WTC11 (cell line): ENCODE data around the gene MRPS27. TPM values are rescaled to one million over a fixed set of nuclear protein-coding genes. Genes with fewer than 3 reads are reported as not detected.

Source experiments
- ATAC-seq: fragments of 200-7000 bp; cut with Tn5 transposase; 2 replicates; pipeline ENCODE4 v1.10.0; 2021; ENCODE audit warnings: mild to moderate bottlenecking, moderate library complexity
- CTCF ChIA-PET: fragments of 300-600 bp; sonication (Branson Sonifier 250); formaldehyde crosslinking; loops from one replicate; lab custom pipeline; 2021; ENCODE audit warnings: antibody characterized with exemption; lab: Charles Lee
- POLR2A ChIA-PET: fragments of 350-600 bp; sonication (Branson Sonifier 250); formaldehyde crosslinking; loops from one replicate; lab custom pipeline; 2021; ENCODE audit warnings: antibody characterized with exemption; lab: Charles Lee
- DNase-seq: peaks from one replicate; pipeline ENCODE4 v3.0.0; 2021; ENCODE audit warnings: low spot score
- H3K27ac Mint-ChIP-seq: 2 replicates; pipeline ENCODE4 v1.8.0; 2021; ENCODE audit warnings: mixed read lengths
- H3K27me3 Mint-ChIP-seq: 2 replicates; pipeline ENCODE4 v1.8.0; 2021; ENCODE audit warnings: low read depth, mild to moderate bottlenecking, moderate library complexity, mixed read lengths
- H3K36me3 Mint-ChIP-seq: 2 replicates; pipeline ENCODE4 v1.8.0; 2021; ENCODE audit warnings: mixed read lengths
- H3K4me1 Mint-ChIP-seq: 2 replicates; pipeline ENCODE4 v1.8.0; 2022; ENCODE audit warnings: mixed read lengths
- H3K4me3 Mint-ChIP-seq: 2 replicates; pipeline ENCODE4 v1.8.0; 2021; ENCODE audit warnings: mild to moderate bottlenecking, moderate library complexity, mixed read lengths
- H3K9me3 Mint-ChIP-seq: 2 replicates; pipeline ENCODE4 v1.8.0; 2021; ENCODE audit warnings: mixed read lengths
- CREM ChIP-seq: sonication (generic); formaldehyde crosslinking; IDR thresholded peaks from 2 replicates; pipeline ENCODE4 v1.8.1; 2022; ENCODE audit warnings: mild to moderate bottlenecking, missing genetic modification reagents, moderate library complexity
- EMX1 ChIP-seq: fragments of 250-450 bp; sonication (Bioruptor Pico); IDR thresholded peaks from 2 replicates; pipeline ENCODE4 v1.8.0; 2021; ENCODE audit warnings: mild to moderate bottlenecking
- ETV6 ChIP-seq: sonication (generic); formaldehyde crosslinking; IDR thresholded peaks from 2 replicates; pipeline ENCODE4 v1.8.1; 2022; ENCODE audit warnings: mild to moderate bottlenecking, missing genetic modification reagents
- FOXJ3 ChIP-seq: sonication (generic); formaldehyde crosslinking; IDR thresholded peaks from 2 replicates; pipeline ENCODE4 v1.9.0; 2021; ENCODE audit warnings: missing genetic modification reagents, mild to moderate bottlenecking, borderline replicate concordance
- FOXK1 ChIP-seq: sonication (generic); formaldehyde crosslinking; IDR thresholded peaks from 2 replicates; pipeline ENCODE4 v1.8.0; 2022; ENCODE audit warnings: mild to moderate bottlenecking, moderate library complexity, missing genetic modification reagents
- FOXP1 ChIP-seq: sonication (generic); formaldehyde crosslinking; IDR thresholded peaks from 2 replicates; pipeline ENCODE4 v1.8.0; 2022; ENCODE audit warnings: missing genetic modification reagents, mild to moderate bottlenecking, moderate library complexity, borderline replicate concordance
- GABPB1 ChIP-seq: sonication (generic); formaldehyde crosslinking; IDR thresholded peaks from 2 replicates; pipeline ENCODE4 v1.8.1; 2023; ENCODE audit warnings: mild to moderate bottlenecking, missing genetic modification reagents
- GRHL2 ChIP-seq: fragments of 250-450 bp; sonication (Bioruptor Pico); IDR thresholded peaks from 2 replicates; pipeline ENCODE4 v1.8.0; 2022; ENCODE audit warnings: mild to moderate bottlenecking, moderate library complexity; ENCODE audit not compliant: insufficient replicate concordance, severe bottlenecking
- JUN ChIP-seq: sonication (generic); formaldehyde crosslinking; IDR thresholded peaks from 2 replicates; pipeline ENCODE4 v1.8.0; 2023; ENCODE audit warnings: mild to moderate bottlenecking, missing genetic modification reagents
- NR3C1 ChIP-seq: sonication (generic); formaldehyde crosslinking; conservative IDR thresholded peaks from 2 replicates; pipeline ENCODE4 v1.8.1; 2023; ENCODE audit warnings: low read depth, mild to moderate bottlenecking, missing genetic modification reagents
- TP53 ChIP-seq: sonication (generic); formaldehyde crosslinking; IDR thresholded peaks from 2 replicates; pipeline ENCODE4 v1.8.1; 2023; ENCODE audit warnings: mild to moderate bottlenecking, missing genetic modification reagents
- ZNF219 ChIP-seq: sonication (generic); formaldehyde crosslinking; IDR thresholded peaks from 2 replicates; pipeline ENCODE4 v1.8.0; 2023; ENCODE audit warnings: missing genetic modification reagents, mild to moderate bottlenecking, borderline replicate concordance
- total RNA-seq: library from RNA; stranded (reverse); gene quantifications from 3 replicates; pipeline ENCODE4 v1.2.3, GENCODE V29; 2021
- TF ChIP-seq, protein P1 (sequence below): sonication (generic); formaldehyde crosslinking; IDR thresholded peaks from 2 replicates; pipeline ENCODE4 v1.8.0; 2023; ENCODE audit warnings: missing genetic modification reagents, mild to moderate bottlenecking, borderline replicate concordance
- TF ChIP-seq, protein P2 (sequence below): fragments of 250-450 bp; sonication (Bioruptor Pico); IDR thresholded peaks from 2 replicates; pipeline ENCODE4 v1.9.0; 2021; ENCODE audit warnings: mild to moderate bottlenecking, borderline replicate concordance
- TF ChIP-seq, protein P3 (sequence below): sonication (generic); formaldehyde crosslinking; IDR thresholded peaks from 2 replicates; pipeline ENCODE4 v1.8.1; 2023; ENCODE audit warnings: mild to moderate bottlenecking, missing genetic modification reagents, moderate library complexity
- TF ChIP-seq, protein P4 (sequence below): fragments of 250-450 bp; sonication (Bioruptor Pico); IDR thresholded peaks from 2 replicates; pipeline ENCODE4 v2.1.2; 2022; ENCODE audit warnings: mild to moderate bottlenecking, moderate library complexity
- TF ChIP-seq, protein P5 (sequence below): sonication (generic); formaldehyde crosslinking; IDR thresholded peaks from 2 replicates; pipeline ENCODE4 v1.8.1; 2023; ENCODE audit warnings: mild to moderate bottlenecking, missing genetic modification reagents

MRPS27 gene
- total RNA-seq, 1 experiment from 2014 or later = 80.1 TPM

DNA sequence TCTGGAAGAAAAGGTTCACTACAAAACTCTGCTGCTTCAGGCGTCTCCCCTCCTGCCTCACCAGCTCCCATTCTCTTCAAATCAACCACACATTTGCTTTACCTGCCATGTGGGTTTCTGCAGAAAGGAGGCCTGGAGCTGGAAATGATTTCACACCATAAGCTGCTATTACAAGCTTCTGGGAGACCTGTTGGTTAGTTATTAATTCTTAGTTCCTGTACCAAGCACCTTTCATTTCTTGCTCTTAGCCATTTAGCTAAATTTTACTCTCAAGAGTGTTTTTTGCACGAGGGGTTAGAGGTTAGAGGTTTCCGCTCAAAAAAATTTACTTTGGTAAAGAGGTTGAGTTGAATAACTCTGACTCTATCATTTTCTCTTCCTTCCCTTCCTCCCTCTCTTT lies 142.5 kb downstream of the MRPS27 start (continued):
- TF ChIP-seq GABPB1 (CRISPR knock-in tag) = no peak

DNA sequence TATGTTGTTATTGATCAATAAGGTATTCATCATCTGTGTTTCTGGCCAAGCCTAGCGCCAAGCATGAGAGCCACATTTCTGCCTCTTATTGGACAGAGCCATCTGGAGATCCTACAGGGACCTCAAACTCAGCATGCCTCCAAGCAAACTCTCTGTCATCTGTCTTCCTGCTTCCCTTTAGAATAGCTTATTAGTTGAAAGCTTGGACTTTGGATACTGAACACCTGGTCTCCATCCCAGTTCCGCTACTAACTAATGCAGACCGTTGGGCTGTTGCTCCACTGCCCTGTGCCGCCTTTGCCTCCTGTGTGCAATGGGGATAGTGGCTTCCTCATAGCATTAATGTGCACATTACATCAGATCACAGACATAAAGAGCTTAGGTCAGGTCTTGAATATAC lies 147.3 kb downstream of the MRPS27 start:
- Mint-ChIP-seq H3K4me3 (no peak overlapping the region), H3K9me3 (no peaks in the 10 kb centered on the region), H3K27me3 (no peaks in the 10 kb centered on the region), H3K4me1 (peaks cover 33% of the 10 kb centered on the region), H3K27ac (no peak overlapping the region), H3K36me3 (0 out of 2 replicates have a peak, but pooled peaks cover 3% of the 10 kb centered on the region)
- TF ChIP-seq FOXJ3 (CRISPR knock-in tag) (no peak), GRHL2 (CRISPR knock-in tag) (no peak), CREM (CRISPR knock-in tag) (no peak), ETV6 (no peak), EMX1 (CRISPR knock-in tag) (no peak), ZNF219 (CRISPR knock-in tag) (no peak), FOXP1 (CRISPR knock-in tag) (no peak), JUN (CRISPR knock-in tag) (no peak), TP53 (no peak), FOXK1 (CRISPR knock-in tag) (no peak)
- TF ChIP-seq, protein P1, sequence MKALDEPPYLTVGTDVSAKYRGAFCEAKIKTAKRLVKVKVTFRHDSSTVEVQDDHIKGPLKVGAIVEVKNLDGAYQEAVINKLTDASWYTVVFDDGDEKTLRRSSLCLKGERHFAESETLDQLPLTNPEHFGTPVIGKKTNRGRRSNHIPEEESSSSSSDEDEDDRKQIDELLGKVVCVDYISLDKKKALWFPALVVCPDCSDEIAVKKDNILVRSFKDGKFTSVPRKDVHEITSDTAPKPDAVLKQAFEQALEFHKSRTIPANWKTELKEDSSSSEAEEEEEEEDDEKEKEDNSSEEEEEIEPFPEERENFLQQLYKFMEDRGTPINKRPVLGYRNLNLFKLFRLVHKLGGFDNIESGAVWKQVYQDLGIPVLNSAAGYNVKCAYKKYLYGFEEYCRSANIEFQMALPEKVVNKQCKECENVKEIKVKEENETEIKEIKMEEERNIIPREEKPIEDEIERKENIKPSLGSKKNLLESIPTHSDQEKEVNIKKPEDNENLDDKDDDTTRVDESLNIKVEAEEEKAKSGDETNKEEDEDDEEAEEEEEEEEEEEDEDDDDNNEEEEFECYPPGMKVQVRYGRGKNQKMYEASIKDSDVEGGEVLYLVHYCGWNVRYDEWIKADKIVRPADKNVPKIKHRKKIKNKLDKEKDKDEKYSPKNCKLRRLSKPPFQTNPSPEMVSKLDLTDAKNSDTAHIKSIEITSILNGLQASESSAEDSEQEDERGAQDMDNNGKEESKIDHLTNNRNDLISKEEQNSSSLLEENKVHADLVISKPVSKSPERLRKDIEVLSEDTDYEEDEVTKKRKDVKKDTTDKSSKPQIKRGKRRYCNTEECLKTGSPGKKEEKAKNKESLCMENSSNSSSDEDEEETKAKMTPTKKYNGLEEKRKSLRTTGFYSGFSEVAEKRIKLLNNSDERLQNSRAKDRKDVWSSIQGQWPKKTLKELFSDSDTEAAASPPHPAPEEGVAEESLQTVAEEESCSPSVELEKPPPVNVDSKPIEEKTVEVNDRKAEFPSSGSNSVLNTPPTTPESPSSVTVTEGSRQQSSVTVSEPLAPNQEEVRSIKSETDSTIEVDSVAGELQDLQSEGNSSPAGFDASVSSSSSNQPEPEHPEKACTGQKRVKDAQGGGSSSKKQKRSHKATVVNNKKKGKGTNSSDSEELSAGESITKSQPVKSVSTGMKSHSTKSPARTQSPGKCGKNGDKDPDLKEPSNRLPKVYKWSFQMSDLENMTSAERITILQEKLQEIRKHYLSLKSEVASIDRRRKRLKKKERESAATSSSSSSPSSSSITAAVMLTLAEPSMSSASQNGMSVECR (CRISPR knock-in tag) = no peak
- TF ChIP-seq, protein P2, sequence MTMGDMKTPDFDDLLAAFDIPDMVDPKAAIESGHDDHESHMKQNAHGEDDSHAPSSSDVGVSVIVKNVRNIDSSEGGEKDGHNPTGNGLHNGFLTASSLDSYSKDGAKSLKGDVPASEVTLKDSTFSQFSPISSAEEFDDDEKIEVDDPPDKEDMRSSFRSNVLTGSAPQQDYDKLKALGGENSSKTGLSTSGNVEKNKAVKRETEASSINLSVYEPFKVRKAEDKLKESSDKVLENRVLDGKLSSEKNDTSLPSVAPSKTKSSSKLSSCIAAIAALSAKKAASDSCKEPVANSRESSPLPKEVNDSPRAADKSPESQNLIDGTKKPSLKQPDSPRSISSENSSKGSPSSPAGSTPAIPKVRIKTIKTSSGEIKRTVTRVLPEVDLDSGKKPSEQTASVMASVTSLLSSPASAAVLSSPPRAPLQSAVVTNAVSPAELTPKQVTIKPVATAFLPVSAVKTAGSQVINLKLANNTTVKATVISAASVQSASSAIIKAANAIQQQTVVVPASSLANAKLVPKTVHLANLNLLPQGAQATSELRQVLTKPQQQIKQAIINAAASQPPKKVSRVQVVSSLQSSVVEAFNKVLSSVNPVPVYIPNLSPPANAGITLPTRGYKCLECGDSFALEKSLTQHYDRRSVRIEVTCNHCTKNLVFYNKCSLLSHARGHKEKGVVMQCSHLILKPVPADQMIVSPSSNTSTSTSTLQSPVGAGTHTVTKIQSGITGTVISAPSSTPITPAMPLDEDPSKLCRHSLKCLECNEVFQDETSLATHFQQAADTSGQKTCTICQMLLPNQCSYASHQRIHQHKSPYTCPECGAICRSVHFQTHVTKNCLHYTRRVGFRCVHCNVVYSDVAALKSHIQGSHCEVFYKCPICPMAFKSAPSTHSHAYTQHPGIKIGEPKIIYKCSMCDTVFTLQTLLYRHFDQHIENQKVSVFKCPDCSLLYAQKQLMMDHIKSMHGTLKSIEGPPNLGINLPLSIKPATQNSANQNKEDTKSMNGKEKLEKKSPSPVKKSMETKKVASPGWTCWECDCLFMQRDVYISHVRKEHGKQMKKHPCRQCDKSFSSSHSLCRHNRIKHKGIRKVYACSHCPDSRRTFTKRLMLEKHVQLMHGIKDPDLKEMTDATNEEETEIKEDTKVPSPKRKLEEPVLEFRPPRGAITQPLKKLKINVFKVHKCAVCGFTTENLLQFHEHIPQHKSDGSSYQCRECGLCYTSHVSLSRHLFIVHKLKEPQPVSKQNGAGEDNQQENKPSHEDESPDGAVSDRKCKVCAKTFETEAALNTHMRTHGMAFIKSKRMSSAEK = no peak
- TF ChIP-seq, protein P3, sequence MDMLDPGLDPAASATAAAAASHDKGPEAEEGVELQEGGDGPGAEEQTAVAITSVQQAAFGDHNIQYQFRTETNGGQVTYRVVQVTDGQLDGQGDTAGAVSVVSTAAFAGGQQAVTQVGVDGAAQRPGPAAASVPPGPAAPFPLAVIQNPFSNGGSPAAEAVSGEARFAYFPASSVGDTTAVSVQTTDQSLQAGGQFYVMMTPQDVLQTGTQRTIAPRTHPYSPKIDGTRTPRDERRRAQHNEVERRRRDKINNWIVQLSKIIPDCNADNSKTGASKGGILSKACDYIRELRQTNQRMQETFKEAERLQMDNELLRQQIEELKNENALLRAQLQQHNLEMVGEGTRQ (CRISPR knock-in tag) = no peak
- ATAC-seq (no peak), DNase-seq (no peak)
- ChIA-PET POLR2A (no interaction called here), CTCF (no interaction called here)

DNA sequence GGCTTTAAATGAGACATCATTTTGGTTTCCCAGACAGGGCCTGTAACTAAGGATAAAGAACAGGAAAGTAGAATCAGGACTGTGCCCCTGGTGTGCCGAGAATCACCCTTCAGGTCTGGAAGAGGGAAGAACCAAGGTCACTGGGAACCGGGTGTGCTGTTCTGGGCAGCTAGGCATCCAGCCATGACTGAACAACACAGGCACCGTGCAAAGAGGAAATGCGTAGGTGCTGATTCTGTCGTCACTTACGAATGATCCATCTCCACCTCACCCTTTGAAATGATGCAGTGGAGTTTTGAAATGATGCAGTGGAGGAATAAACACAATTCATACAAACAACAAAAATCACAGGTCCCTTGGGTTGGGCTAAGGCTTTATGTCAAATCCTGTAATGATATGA lies 148.4 kb downstream of the MRPS27 start:
- no peak for DNase-seq
- 0 out of 2 replicates have a peak, but pooled peaks cover 3% of the 10 kb centered on the region for H3K36me3 Mint-ChIP-seq
- no peak overlapping the region for H3K4me3 Mint-ChIP-seq
- no peak for ATAC-seq
- H3K27ac Mint-ChIP-seq = no peak overlapping the region
- no peaks in the 10 kb centered on the region for H3K27me3 Mint-ChIP-seq
- H3K9me3 Mint-ChIP-seq = no peaks in the 10 kb centered on the region
- POLR2A ChIA-PET = no interaction called here
- CTCF ChIA-PET = no interaction called here
- H3K4me1 Mint-ChIP-seq = peaks cover 44% of the 10 kb centered on the region
- TF ChIP-seq, protein P4, sequence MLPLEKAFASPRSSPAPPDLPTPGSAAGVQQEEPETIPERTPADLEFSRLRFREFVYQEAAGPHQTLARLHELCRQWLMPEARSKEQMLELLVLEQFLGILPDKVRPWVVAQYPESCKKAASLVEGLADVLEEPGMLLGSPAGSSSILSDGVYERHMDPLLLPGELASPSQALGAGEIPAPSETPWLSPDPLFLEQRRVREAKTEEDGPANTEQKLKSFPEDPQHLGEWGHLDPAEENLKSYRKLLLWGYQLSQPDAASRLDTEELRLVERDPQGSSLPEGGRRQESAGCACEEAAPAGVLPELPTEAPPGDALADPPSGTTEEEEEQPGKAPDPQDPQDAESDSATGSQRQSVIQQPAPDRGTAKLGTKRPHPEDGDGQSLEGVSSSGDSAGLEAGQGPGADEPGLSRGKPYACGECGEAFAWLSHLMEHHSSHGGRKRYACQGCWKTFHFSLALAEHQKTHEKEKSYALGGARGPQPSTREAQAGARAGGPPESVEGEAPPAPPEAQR (CRISPR knock-in tag) = no peak
- TF ChIP-seq, protein P1 (CRISPR knock-in tag) = no peak
- no peak for TF ChIP-seq JUN (CRISPR knock-in tag)
- TF ChIP-seq, protein P5, sequence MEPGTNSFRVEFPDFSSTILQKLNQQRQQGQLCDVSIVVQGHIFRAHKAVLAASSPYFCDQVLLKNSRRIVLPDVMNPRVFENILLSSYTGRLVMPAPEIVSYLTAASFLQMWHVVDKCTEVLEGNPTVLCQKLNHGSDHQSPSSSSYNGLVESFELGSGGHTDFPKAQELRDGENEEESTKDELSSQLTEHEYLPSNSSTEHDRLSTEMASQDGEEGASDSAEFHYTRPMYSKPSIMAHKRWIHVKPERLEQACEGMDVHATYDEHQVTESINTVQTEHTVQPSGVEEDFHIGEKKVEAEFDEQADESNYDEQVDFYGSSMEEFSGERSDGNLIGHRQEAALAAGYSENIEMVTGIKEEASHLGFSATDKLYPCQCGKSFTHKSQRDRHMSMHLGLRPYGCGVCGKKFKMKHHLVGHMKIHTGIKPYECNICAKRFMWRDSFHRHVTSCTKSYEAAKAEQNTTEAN (CRISPR knock-in tag) = no peak
- TF ChIP-seq NR3C1 (CRISPR knock-in tag) = no peak
